Measurements from ENCODE around the gene ANKFY1. TPM values are rescaled to one million over a fixed set of nuclear protein-coding genes. Genes with fewer than 3 reads are reported as not detected.

Gene ANKFY1
- total RNA-seq, 4 donors from 2014 or later: 36.8 to 55.0 (median 40.9) TPM

- TF ChIP-seq CTCF (IDR thresholded peaks at IDR 0.05; ENCODE audit: low read depth): no peak
Measured at GRCh38 chr17:4154201-4154600, 109.6 kb downstream of the ANKFY1 start.

GRCh38 chr17:4152471-4152870, 111.3 kb downstream of the ANKFY1 start:
- TF ChIP-seq CTCF (IDR thresholded peaks at IDR 0.05; ENCODE audit: low read depth): no peak

GRCh38 chr17:4150096-4150495, 113.7 kb downstream of the ANKFY1 start:
- no peak for TF ChIP-seq CTCF (IDR thresholded peaks at IDR 0.05; ENCODE audit: low read depth)

- no peak for TF ChIP-seq CTCF (IDR thresholded peaks at IDR 0.05; ENCODE audit: low read depth)
Measured at GRCh38 chr17:4148611-4149308, 115.0 kb downstream of the ANKFY1 start.

GRCh38 chr17:4147751-4148310, 115.9 kb downstream of the ANKFY1 start:
- no peak for TF ChIP-seq CTCF (IDR thresholded peaks at IDR 0.05; ENCODE audit: low read depth)

- TF ChIP-seq CTCF (IDR thresholded peaks at IDR 0.05; ENCODE audit: low read depth): no peak
Measured at GRCh38 chr17:4146641-4147040, 117.1 kb downstream of the ANKFY1 start.

GRCh38 chr17:4144422-4144747, 119.4 kb downstream of the ANKFY1 start:
- TF ChIP-seq CTCF (IDR thresholded peaks at IDR 0.05; ENCODE audit: low read depth): no peak
